ENCODE measurements around the gene NDFIP1. TPM values are rescaled to one million over a fixed set of nuclear protein-coding genes. Genes with fewer than 3 reads are reported as not detected.

The NDFIP1 gene
- total RNA-seq, 1 experiment from 2014 or later = 26.6 TPM

- Histone ChIP-seq H3K4me2 (ENCODE audit: insufficient read depth, insufficient read length, low read length) (no peak overlapping the region), H3K56ac (ENCODE audit: insufficient read length, low read depth, low read length) (no peak overlapping the region), H3K79me1 (ENCODE audit: insufficient read depth, low read depth, low read length, poor library complexity, severe bottlenecking) (no peaks in the 10 kb centered on the region), H2BK5ac (ENCODE audit: insufficient read length, low read length) (no peak overlapping the region), H3K14ac (ENCODE audit: insufficient read depth, low read length) (no peak overlapping the region), H2BK120ac (ENCODE audit: low read depth, low read length, poor library complexity, severe bottlenecking) (no peak overlapping the region), H2AFZ (ENCODE audit: low read length) (no peak overlapping the region), H3K9ac (ENCODE audit: extremely low read depth, insufficient read length, low read length) (no peak overlapping the region), H4K5ac (ENCODE audit: insufficient read length, low read depth, low read length) (no peak overlapping the region), H4K91ac (ENCODE audit: insufficient read length, low read depth, low read length) (no peak overlapping the region), H4K20me1 (ENCODE audit: control insufficient read depth, insufficient read depth, insufficient read length) (no peaks in the 10 kb centered on the region), H3K27ac (ENCODE audit: insufficient read length, low read depth, low read length) (no peak overlapping the region), H3K4me1 (ENCODE audit: insufficient read depth, low read length) (peaks cover 3% of the 10 kb centered on the region; the same call in 1 of the 2 replicates), H3K27me3 (ENCODE audit: insufficient read depth, low read length) (no peaks in the 10 kb centered on the region), H2BK12ac (ENCODE audit: insufficient read length, low read depth, low read length) (no peak overlapping the region), H2BK15ac (ENCODE audit: low read depth, low read length) (no peak overlapping the region), H3K4ac (ENCODE audit: low read depth, low read length) (no peak overlapping the region), H3T11ph (ENCODE audit: low read length) (no peak overlapping the region), H4K8ac (replicated peaks; ENCODE audit: insufficient read length, low read depth, low read length) (no peak overlapping the region), H2BK20ac (ENCODE audit: low read depth, low read length, poor library complexity, severe bottlenecking) (no peak overlapping the region), H3K23me2 (ENCODE audit: insufficient read length, low read depth, low read length, poor library complexity, severe bottlenecking) (no peaks in the 10 kb centered on the region), H3K18ac (ENCODE audit: insufficient read length, low read depth, low read length) (no peak overlapping the region), H3K9me3 (ENCODE audit: control insufficient read depth, low read depth, low read length) (no peaks in the 10 kb centered on the region), H3K23ac (ENCODE audit: insufficient read length, low read depth, low read length) (no peak overlapping the region), H3K79me2 (ENCODE audit: insufficient read depth, low read length) (no peaks in the 10 kb centered on the region), H2AK5ac (ENCODE audit: insufficient read length, low read length) (no peak overlapping the region)
- Mint-ChIP-seq H3K27ac (no peak overlapping the region), H3K9me3 (no peaks in the 10 kb centered on the region; a peak in 1 of 5 replicates), H3K36me3 (ENCODE audit: insufficient read depth in 1 of 3, low read depth in 3 of 3) (no peaks in the 10 kb centered on the region), H3K4me3 (no peak overlapping the region), H3K4me1 (peaks cover 15 to 23% of the 10 kb centered on the region in 2 experiments), H3K27me3 (ENCODE audit: low read depth) (peaks cover 18% of the 10 kb centered on the region)
- no CpG with 5 or more reads among the region's 7 CpGs for WGBS (ENCODE audit: extremely low coverage, insufficient read length, low lambda C conversion rate)
- DNase-seq = no peak
- no peak for TF ChIP-seq CTCF (conservative IDR thresholded peaks at IDR 0.05)
Observed at GRCh38 chr5:142102980-142103740, 5.4 kb upstream of the NDFIP1 start.

Measured in H9 (cell line).